Karpas-422 (cell line): ENCODE data around the gene TANGO2. TPM values are rescaled to one million over a fixed set of nuclear protein-coding genes. Genes with fewer than 3 reads are reported as not detected.

Source experiments
- DNase-seq: peaks from one replicate; pipeline ENCODE4 v3.0.0-alpha.2; 2015
- H2AFZ ChIP-seq: fragments of 200-600 bp; sonication (generic); 2 replicates; pipeline ENCODE4 v1.6.1; 2014; ENCODE audit warnings: antibody characterized with exemption, low read length, mixed read lengths
- H3K27ac ChIP-seq: fragments of 200-600 bp; sonication (generic); 2 replicates; pipeline ENCODE4 v1.5.1; 2014; ENCODE audit warnings: mild to moderate bottlenecking, low read length, moderate library complexity
- H3K27me3 ChIP-seq: fragments of 200-600 bp; sonication (generic); 2 replicates; pipeline ENCODE4 v1.6.1; 2014; ENCODE audit warnings: low read length, mixed read lengths
- H3K36me3 ChIP-seq: fragments of 200-600 bp; sonication (generic); 2 replicates; pipeline ENCODE4 v1.6.1; 2014; ENCODE audit warnings: low read length, mixed read lengths; ENCODE audit not compliant: insufficient read depth
- H3K4me1 ChIP-seq: fragments of 200-600 bp; sonication (generic); 2 replicates; pipeline ENCODE4 v1.6.1; 2014; ENCODE audit warnings: mild to moderate bottlenecking, low read length, mixed read lengths
- H3K4me2 ChIP-seq: fragments of 200-600 bp; sonication (generic); 2 replicates; pipeline ENCODE4 v1.6.1; 2014; ENCODE audit warnings: low read length, low read depth, mild to moderate bottlenecking; ENCODE audit not compliant: poor library complexity, severe bottlenecking
- H3K4me3 ChIP-seq: fragments of 200-600 bp; sonication (generic); 2 replicates; pipeline ENCODE4 v1.5.1; 2014; ENCODE audit warnings: mild to moderate bottlenecking, antibody characterized with exemption, low read length, mixed read lengths
- H3K79me2 ChIP-seq: fragments of 200-600 bp; sonication (generic); 2 replicates; pipeline ENCODE4 v1.6.1; 2014; ENCODE audit warnings: mild to moderate bottlenecking, low read length, mixed read lengths
- H3K9ac ChIP-seq: fragments of 200-600 bp; sonication (generic); 2 replicates; pipeline ENCODE4 v1.6.0; 2014; ENCODE audit warnings: low read length
- H3K9me2 ChIP-seq: fragments of 200-600 bp; sonication (generic), shearing (Covaris generic); replicated peaks from 2 replicates; pipeline ENCODE4 v1.6.0; 2014; ENCODE audit warnings: mild to moderate bottlenecking, low read length, moderate library complexity; ENCODE audit not compliant: insufficient read depth
- H3K9me3 ChIP-seq: fragments of 300-700, 200-600 bp; sonication (generic); 2 replicates; pipeline ENCODE4 v1.6.1; 2014; ENCODE audit warnings: low read length, mixed read lengths
- H4K20me1 ChIP-seq: fragments of 200-600 bp; sonication (generic); 2 replicates; pipeline ENCODE4 v1.6.1; 2014; ENCODE audit warnings: mild to moderate bottlenecking, antibody characterized with exemption, low read length, low read depth; ENCODE audit not compliant: insufficient read depth
- total RNA-seq: library from RNA; depleted of rRNA; stranded (reverse); fragments of >200 nt; shearing (Covaris generic); gene quantifications from 2 replicates; pipeline ENCODE4 v1.2.3, GENCODE V29; 2014; ENCODE audit warnings: low replicate concordance

The TANGO2 gene
- total RNA-seq, 1 experiment from 2014 or later = 39.0 TPM

DNA sequence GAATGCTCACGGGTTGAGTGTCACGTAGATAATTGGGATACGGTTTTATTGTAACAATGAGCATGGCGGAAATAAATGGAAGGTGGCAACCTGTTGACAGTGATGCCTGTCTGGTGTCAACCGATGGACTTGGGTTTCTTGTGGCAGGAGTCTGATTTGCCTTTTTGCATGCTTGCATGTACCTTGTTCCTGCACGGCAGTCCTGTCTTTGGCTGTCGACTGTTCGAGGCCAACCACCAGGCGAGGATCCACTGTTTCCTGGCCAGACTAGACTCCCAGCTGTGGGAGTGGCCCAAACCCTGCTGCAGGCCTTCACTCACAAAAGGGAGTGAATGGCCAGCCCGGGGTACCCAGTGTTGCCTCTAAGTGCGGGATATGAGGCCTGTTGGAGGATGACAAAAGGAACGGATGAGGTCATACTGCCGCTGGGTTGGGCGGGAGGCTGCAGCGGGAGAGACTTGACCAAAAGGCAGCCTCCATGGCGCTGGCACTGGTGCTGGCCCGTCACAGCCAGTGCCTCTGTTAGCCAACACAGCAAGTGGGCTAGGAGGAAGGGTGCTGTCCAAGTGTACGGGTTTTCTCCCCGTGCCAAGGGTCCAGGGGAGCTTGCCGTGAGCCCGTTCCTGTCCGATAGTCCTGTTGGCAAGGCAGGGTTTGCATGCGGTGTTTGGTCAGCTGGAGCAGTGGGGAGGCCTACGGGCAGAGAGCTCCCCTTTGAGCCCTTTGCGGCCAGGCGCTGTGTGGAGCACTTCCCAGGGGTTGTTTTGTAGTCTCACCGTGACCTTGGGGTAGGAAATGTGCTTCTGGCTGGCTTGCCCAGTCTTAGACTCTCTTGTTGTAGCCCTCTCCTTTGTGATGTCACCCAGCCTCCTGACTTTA is 60.1 kb downstream of the TANGO2 start:
- no peaks in the 10 kb centered on the region; the same call in 1 of the 2 replicates for H4K20me1 ChIP-seq
- H2AFZ ChIP-seq = 0 out of 2 replicates have a peak overlapping the region, but pooled peaks have one; percentile 1
- peaks cover 10% of the 10 kb centered on the region; the same call in 1 of the 2 replicates for H3K36me3 ChIP-seq
- peak overlapping the region; percentile 84 for H3K4me2 ChIP-seq
- peaks cover 61% of the 10 kb centered on the region for H3K79me2 ChIP-seq
- peak overlapping the region; percentile 81 for H3K9ac ChIP-seq
- H3K9me3 ChIP-seq = no peaks in the 10 kb centered on the region
- H3K4me1 ChIP-seq = peaks cover 31% of the 10 kb centered on the region
- H3K9me2 ChIP-seq = no peaks in the 10 kb centered on the region
- no peaks in the 10 kb centered on the region for H3K27me3 ChIP-seq
- DNase-seq = peak; percentile 66
- H3K27ac ChIP-seq = peak overlapping the region; percentile 78
- peak overlapping the region; percentile 86 for H3K4me3 ChIP-seq

DNA sequence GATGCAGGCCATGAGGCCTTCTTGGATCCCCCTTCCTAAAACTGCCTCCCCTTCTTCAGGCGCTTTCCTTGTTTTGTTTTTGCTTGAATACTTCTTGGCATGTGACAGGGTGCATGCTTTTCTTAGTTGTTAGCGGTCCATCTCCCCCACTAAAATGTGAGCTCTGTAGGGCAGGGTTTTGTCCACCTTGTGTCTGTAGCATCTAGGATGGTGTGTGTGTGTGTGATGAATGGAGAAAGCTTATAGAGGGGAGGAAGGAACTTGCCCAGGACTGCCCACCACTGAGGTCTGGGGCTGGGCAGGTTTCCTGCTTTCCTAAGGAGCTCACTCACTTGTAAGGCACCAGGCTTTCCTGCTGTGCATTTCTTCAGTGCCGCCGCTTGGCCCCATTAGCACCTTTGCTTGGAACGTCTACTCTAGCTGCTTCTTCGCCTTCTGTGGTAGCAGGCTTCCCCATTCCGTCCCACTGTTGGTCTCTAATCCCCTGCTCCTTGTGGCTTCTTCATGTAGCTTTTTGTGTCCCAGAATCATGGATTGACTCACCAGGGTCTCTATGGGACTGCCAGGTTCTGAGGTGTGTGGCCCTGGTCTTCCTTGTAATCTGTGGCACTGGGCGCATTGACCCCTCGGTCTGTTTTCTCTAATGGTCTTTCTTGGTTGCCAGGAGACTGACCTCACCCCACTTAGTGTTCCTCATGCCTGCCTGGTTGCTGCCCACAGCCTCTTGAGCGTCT is 62.4 kb downstream of the TANGO2 start:
- Histone ChIP-seq H3K4me2 (peak overlapping the region; percentile 9), H3K27ac (no peak overlapping the region), H3K4me3 (no peak overlapping the region)

DNA sequence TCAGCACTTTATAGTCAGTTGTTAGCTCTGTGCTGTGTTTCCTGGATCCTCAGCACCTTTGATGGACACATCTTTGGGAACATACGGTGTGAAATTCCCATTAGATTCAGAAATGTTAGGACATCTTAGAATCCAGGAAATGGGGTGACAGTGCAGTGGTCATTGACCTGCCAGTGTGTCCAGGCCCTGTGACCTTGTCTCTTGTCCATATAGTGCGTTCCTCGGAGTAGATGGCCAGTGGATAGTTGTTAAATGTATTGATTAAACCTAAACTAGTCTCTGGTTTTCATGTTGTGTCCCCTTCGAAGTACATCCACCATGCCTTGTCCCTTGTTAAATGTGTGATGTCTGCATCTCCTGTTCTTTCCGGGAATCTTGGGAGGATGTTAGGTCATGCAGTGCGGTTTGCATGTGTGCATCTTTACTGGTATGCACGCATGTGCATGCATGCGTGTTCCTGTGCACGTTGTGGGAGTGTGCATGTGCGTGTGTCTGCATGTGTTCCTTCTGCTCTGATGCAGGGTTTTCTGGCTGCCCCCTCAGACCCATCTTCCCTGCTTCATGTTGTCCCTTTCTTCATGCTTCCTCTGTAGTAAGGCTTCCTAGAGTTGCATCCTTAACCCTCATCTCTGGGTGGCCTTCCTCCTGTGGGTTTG is 63.1 kb downstream of the TANGO2 start:
- no peaks in the 10 kb centered on the region for H3K9me3 ChIP-seq
- H4K20me1 ChIP-seq = no peaks in the 10 kb centered on the region; the same call in 1 of the 2 replicates
- H3K9me2 ChIP-seq = no peaks in the 10 kb centered on the region
- no peak overlapping the region for H3K4me2 ChIP-seq
- peaks cover 30% of the 10 kb centered on the region; the same call in 1 of the 2 replicates for H3K36me3 ChIP-seq
- H3K27me3 ChIP-seq = no peaks in the 10 kb centered on the region
- H3K9ac ChIP-seq = no peak overlapping the region
- no peak overlapping the region for H3K27ac ChIP-seq
- H3K4me3 ChIP-seq = no peak overlapping the region
- H3K4me1 ChIP-seq = peaks cover 31% of the 10 kb centered on the region
- H2AFZ ChIP-seq = no peak overlapping the region
- H3K79me2 ChIP-seq = peaks cover 68% of the 10 kb centered on the region
- DNase-seq = no peak

More for the DNA sequence above, 62.4 kb downstream of the TANGO2 start:
- no peaks in the 10 kb centered on the region for H3K27me3 ChIP-seq
- H3K9me3 ChIP-seq = no peaks in the 10 kb centered on the region
- peak overlapping the region; percentile 41 for H3K9ac ChIP-seq
- H3K79me2 ChIP-seq = peaks cover 68% of the 10 kb centered on the region
- no peak for DNase-seq
- no peaks in the 10 kb centered on the region for H3K9me2 ChIP-seq
- no peak overlapping the region for H2AFZ ChIP-seq
- H3K4me1 ChIP-seq = peaks cover 31% of the 10 kb centered on the region
- H4K20me1 ChIP-seq = no peaks in the 10 kb centered on the region; the same call in 1 of the 2 replicates
- peaks cover 27% of the 10 kb centered on the region; the same call in 1 of the 2 replicates for H3K36me3 ChIP-seq

DNA sequence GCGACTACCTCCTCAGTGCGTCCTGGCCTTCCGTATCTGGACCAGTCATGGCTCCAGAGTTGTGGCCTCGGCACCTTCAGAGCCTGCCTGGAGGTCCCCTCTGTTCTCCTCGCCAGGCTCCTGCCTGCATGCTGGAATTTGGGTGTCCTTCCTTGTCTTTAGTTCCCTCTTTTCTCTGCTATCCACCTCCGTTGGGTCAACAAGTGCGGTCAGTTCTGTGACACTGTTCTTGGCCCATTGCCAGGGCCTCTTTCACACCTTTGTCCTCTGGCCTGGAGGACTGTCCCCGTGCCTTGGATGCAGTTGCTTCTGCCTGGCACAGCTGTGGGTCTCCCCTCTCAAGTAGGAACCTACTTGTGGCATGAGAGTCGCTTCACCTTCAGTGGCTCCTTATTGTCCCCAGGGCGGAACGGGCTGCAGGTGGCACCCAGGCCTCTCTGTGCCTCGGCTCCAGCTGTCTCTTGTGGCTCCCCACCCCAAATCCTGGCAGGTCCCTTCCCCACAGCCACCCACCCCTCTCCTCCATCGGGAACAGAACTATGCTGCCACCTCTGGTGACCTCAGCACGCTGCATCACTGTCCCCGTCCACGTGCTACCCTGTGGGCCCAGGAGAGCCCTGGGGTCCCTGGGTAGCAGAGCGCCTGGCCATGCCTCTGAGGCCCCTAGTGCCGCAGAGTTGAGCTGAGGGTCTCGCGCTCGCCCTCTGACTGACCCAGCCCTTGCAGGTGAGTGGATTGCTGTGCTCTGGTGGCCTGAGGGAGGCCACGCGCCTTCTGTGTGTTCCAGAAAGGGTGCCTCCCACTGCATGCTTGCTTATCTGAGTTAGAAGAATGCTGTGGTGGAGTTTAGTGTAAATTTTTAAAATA is 63.9 kb downstream of the TANGO2 start:
- Histone ChIP-seq H4K20me1 (no peaks in the 10 kb centered on the region; the same call in 1 of the 2 replicates), H3K4me2 (no peak overlapping the region), H3K27ac (no peak overlapping the region), H3K4me3 (no peak overlapping the region), H2AFZ (no peak overlapping the region), H3K9me2 (no peaks in the 10 kb centered on the region), H3K9me3 (no peaks in the 10 kb centered on the region), H3K27me3 (no peaks in the 10 kb centered on the region), H3K79me2 (peaks cover 64% of the 10 kb centered on the region), H3K36me3 (peaks cover 38% of the 10 kb centered on the region; the same call in 1 of the 2 replicates), H3K9ac (no peak overlapping the region), H3K4me1 (peaks cover 27% of the 10 kb centered on the region)
- DNase-seq = peak; percentile 61

DNA sequence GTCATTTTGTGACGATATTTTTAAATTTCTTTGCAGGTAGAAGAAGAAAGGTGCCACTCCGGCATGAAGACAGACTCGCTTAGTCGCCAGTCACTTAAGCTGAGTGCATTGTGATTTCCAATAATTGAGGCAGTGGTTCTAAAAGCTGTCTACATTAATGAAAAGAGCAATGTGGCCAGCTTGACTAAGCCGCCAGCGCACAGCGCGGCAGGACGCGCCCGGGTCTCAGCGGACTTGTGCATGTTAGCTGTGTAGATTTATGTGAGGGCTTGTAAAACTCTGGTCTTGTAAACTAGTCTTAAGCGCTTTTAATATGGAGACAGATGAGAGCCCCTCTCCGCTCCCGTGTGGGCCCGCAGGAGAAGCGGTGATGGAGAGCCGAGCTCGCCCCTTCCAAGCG is 64.7 kb downstream of the TANGO2 start:
- peaks cover 45% of the 10 kb centered on the region; the same call in 1 of the 2 replicates for H3K36me3 ChIP-seq

DNA sequence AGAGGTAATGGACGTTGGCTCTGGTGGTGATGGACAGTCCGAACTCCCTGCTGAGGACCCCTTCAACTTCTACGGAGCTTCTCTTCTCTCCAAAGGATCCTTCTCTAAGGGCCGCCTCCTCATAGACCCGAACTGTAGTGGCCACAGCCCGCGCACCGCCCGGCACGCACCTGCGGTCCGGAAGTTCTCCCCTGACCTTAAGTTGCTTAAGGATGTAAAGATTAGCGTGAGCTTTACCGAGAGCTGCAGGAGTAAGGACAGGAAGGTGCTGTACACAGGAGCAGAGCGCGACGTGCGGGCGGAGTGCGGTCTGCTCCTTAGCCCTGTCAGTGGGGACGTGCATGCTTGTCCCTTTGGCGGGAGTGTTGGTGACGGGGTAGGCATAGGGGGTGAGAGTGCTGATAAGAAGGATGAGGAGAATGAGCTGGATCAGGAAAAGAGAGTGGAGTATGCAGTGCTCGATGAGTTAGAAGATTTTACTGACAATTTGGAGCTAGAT is 65.2 kb downstream of the TANGO2 start:
- no peak overlapping the region for H3K4me2 ChIP-seq
- H3K36me3 ChIP-seq = peaks cover 50% of the 10 kb centered on the region; the same call in 1 of the 2 replicates
- no peaks in the 10 kb centered on the region for H3K27me3 ChIP-seq
- H3K9me2 ChIP-seq = no peaks in the 10 kb centered on the region
- H3K9ac ChIP-seq = no peak overlapping the region
- no peaks in the 10 kb centered on the region; the same call in 1 of the 2 replicates for H4K20me1 ChIP-seq
- H2AFZ ChIP-seq = no peak overlapping the region
- H3K79me2 ChIP-seq = peaks cover 55% of the 10 kb centered on the region
- H3K9me3 ChIP-seq = no peaks in the 10 kb centered on the region
- DNase-seq = no peak
- H3K4me1 ChIP-seq = peaks cover 22% of the 10 kb centered on the region
- H3K27ac ChIP-seq = no peak overlapping the region
- H3K4me3 ChIP-seq = no peak overlapping the region

More for the DNA sequence above, 64.7 kb downstream of the TANGO2 start:
- H3K4me3 ChIP-seq = no peak overlapping the region
- no peaks in the 10 kb centered on the region for H3K9me2 ChIP-seq
- no peaks in the 10 kb centered on the region for H3K9me3 ChIP-seq
- no peak overlapping the region for H3K9ac ChIP-seq
- no peak overlapping the region for H2AFZ ChIP-seq
- peaks cover 60% of the 10 kb centered on the region for H3K79me2 ChIP-seq
- DNase-seq = no peak
- H3K4me2 ChIP-seq = no peak overlapping the region
- H3K4me1 ChIP-seq = peaks cover 27% of the 10 kb centered on the region
- no peaks in the 10 kb centered on the region; the same call in 1 of the 2 replicates for H4K20me1 ChIP-seq
- no peaks in the 10 kb centered on the region for H3K27me3 ChIP-seq
- H3K27ac ChIP-seq = no peak overlapping the region

DNA sequence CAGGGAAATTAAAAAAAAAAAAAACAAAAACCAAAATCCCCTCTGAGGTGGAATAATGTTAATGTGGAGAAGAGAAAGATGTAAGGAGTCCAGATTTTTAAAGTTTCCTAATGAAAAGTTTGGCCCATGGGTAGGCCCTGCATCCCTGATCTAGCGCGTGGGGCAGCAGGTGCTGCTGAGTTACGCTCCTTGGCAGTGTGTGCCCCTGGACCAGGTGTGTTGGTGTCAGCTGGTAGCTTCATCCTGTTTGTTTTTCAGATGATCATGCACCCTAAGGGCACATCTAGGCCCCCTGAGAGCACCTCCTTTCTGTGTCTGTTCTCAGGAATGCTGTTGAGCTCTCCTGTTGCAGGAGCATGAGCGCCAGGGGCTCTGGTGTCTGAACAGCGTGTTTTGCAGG is 65.9 kb downstream of the TANGO2 start:
- Histone ChIP-seq H4K20me1 (no peaks in the 10 kb centered on the region; the same call in 1 of the 2 replicates), H2AFZ (no peak overlapping the region), H3K4me1 (peaks cover 16% of the 10 kb centered on the region), H3K9me2 (no peaks in the 10 kb centered on the region), H3K27me3 (no peaks in the 10 kb centered on the region), H3K27ac (no peak overlapping the region), H3K36me3 (peaks cover 56% of the 10 kb centered on the region), H3K9ac (no peak overlapping the region), H3K4me3 (no peak overlapping the region), H3K4me2 (no peak overlapping the region), H3K79me2 (peaks cover 52% of the 10 kb centered on the region), H3K9me3 (no peaks in the 10 kb centered on the region)
- DNase-seq = no peak
